Measurements from ENCODE around the gene PDZD2.

PDZD2 gene

DNA sequence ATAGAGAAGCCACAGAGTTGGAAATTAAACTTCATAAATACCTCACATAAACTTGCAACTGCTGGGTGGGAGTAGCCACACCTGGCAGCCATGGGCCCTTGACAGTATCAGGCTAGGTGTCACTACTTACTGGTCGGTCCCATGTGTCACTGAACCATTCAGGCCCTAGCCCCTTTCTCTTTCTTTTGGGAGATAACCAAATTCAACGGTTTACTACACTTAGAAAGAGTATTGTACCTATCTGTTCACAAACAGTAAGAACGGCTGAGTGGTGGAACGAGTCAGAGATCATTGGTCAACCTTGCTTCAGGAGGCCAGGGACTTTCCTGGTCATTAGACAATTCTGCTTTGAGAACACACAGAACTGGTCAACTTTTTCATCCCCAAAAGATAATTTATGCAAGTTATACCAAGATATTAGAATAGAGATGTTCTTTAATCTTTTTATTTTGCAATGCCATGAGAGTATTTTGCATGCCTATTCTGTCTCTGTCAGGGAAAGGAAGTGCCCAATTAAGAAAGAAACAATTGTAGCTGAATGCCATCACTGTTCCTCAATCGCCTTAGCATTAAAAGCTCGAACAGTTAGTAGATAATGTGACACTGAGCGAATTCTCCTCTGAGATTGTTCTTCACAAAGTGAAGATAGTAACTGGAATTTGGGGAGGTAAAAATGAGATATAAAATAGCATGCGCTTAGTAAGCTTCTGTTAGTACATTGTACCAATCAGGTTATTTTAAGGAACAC, 484.3 kb downstream of the PDZD2 start:
- H3K36me3 ChIP-seq (ENCODE audit: control insufficient read depth in 1 of 2, insufficient read depth in 2 of 2, low read length in 2 of 2), result peaks cover 11 to 18% of the 10 kb centered on the region in 2 donors
- no peak overlapping the region for H3K4me3 ChIP-seq (ENCODE audit: low read depth in 1 of 2, low read length in 2 of 2)
- peaks cover 0 to 9% of the 10 kb centered on the region in 2 donors for H3K4me1 ChIP-seq (ENCODE audit: control insufficient read depth in 1 of 2, insufficient read depth in 2 of 2, low read length in 2 of 2)
- no peak overlapping the region for H3K27ac ChIP-seq (ENCODE audit: low read length)
- no peaks in the 10 kb centered on the region for H3K27me3 ChIP-seq (ENCODE audit: low read depth, low read length)
- H3K9me3 ChIP-seq (ENCODE audit: control insufficient read depth in 1 of 2, low read length in 2 of 2), result no peaks in the 10 kb centered on the region

DNA sequence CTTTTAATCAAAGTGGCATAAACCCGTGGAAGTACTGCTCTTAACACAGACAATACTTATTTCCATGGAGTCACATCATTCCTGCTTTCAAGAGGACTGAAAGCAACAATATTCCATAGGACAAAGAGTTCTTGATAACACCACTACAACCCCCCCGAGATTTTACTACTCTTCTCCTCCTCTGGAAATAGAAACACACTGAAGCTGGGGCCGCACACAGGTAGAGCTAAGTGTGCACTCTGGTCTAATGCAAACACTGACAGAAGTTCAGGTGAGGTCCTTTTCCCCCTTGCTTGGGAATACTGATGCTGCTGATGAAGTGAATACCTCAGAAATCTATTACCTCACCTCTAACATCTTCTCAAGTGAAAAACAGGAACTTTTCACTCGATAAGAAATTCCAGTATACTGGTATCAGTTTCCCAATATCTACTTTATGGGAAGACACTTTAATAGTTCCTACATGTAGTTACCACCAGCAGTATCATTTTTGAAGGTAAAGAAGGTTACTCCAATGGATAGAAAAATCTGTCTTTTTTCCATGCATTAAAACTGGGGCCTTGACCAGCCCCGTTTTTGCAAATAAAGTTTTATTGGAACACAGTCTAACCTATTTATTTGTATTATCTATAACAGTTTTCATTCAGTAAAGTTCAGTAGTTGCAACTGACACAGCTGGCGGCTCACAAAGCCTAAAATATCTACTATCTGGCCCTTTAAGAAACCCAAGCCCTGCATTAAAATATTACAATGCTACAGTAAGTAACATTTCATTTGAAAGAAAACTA, 485.2 kb downstream of the PDZD2 start:
- peaks cover 0 to 12% of the 10 kb centered on the region in 2 donors for H3K4me1 ChIP-seq (ENCODE audit: control insufficient read depth in 1 of 2, insufficient read depth in 2 of 2, low read length in 2 of 2)
- no peak overlapping the region for H3K27ac ChIP-seq (ENCODE audit: low read length)
- H3K36me3 ChIP-seq (ENCODE audit: control insufficient read depth in 1 of 2, insufficient read depth in 2 of 2, low read length in 2 of 2), result peaks cover 11 to 18% of the 10 kb centered on the region in 2 donors
- H3K27me3 ChIP-seq (ENCODE audit: low read depth, low read length), result no peaks in the 10 kb centered on the region
- H3K4me3 ChIP-seq (ENCODE audit: low read depth in 1 of 2, low read length in 2 of 2), result no peak overlapping the region
- no peaks in the 10 kb centered on the region for H3K9me3 ChIP-seq (ENCODE audit: control insufficient read depth in 1 of 2, low read length in 2 of 2)

DNA sequence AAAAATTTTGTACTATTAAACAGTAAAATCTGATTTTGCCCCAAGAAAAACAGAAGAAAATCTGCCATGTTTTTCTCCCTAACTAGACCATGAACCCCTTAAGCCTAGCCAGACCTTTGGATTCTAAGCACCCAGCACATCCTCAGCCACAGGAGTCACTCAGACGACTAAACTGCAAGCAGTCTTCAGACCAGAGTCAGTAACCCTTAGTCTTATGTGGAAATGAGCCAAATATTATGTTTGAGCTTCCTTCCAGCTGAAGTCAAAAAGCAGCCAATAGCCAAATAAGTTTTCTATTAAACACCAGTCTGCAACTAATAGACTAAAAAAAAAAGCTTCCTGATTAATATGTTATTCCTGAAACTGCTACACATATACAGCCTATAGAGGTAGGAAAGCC, 487.8 kb downstream of the PDZD2 start:
- H3K4me1 ChIP-seq (ENCODE audit: control insufficient read depth in 1 of 2, insufficient read depth in 2 of 2, low read length in 2 of 2), result peaks cover 0 to 29% of the 10 kb centered on the region in 2 donors
- H3K36me3 ChIP-seq (ENCODE audit: control insufficient read depth in 1 of 2, insufficient read depth in 2 of 2, low read length in 2 of 2), result peaks cover 7 to 14% of the 10 kb centered on the region in 2 donors
- H3K27ac ChIP-seq (ENCODE audit: low read length), result no peak overlapping the region

DNA sequence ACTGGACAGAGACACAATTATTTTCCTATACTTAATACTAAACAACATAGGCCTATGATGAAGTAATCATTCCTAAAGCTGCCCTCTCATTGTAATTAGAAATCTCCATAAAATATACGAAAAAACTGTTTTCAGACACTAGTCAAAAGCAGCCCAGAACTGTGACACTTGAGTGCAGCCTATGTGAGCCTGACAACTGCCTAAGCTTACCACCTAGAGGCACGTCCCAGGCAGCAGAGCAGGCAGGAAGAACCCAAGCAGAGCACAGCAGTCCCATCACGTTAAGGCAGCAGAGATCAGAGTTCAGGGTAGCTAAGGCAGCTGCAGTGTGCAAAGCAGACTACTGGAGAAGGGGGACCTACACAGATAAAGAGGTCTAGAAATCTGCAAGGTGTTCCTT, 488.8 kb downstream of the PDZD2 start:
- Histone ChIP-seq H3K4me1 (ENCODE audit: control insufficient read depth in 1 of 2, insufficient read depth in 2 of 2, low read length in 2 of 2) (peaks cover 0 to 33% of the 10 kb centered on the region in 2 donors), H3K27me3 (ENCODE audit: low read depth, low read length) (no peaks in the 10 kb centered on the region), H3K36me3 (ENCODE audit: control insufficient read depth in 1 of 2, insufficient read depth in 2 of 2, low read length in 2 of 2) (peaks cover 6 to 14% of the 10 kb centered on the region in 2 donors), H3K27ac (ENCODE audit: low read length) (no peak overlapping the region), H3K4me3 (ENCODE audit: low read depth in 1 of 2, low read length in 2 of 2) (no peak overlapping the region), H3K9me3 (ENCODE audit: control insufficient read depth in 1 of 2, low read length in 2 of 2) (no peaks in the 10 kb centered on the region)

More for the DNA sequence above, 487.8 kb downstream of the PDZD2 start:
- Histone ChIP-seq H3K27me3 (ENCODE audit: low read depth, low read length) (no peaks in the 10 kb centered on the region), H3K4me3 (ENCODE audit: low read depth in 1 of 2, low read length in 2 of 2) (no peak overlapping the region), H3K9me3 (ENCODE audit: control insufficient read depth in 1 of 2, low read length in 2 of 2) (no peaks in the 10 kb centered on the region)

DNA sequence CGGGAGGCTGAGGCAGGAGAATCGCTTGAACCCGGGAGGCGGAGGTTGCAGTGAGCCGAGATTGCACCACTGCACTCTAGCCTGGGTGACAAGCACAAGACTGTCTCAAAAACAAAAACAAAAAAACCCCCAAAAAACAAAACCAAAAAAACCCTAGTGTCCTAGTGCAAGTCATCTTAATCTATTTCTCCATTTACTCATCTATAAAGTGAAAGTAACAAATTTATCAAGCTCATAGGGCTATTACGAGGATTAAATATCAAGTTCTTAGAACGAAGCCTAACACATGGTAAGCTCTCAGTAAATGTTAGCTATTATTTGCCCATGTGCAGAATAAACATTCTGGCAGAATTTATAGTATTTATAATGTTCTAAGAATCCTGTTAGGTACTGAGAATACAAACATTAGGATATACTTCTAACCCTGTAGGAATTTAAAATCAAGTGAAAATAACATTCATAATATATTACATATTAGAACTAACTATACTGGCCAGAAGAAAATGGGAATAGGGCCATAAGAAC, 490.2 kb downstream of the PDZD2 start:
- Histone ChIP-seq H3K27ac (ENCODE audit: low read length) (no peak overlapping the region), H3K4me1 (ENCODE audit: control insufficient read depth in 1 of 2, insufficient read depth in 2 of 2, low read length in 2 of 2) (peaks cover 0 to 40% of the 10 kb centered on the region in 2 donors), H3K27me3 (ENCODE audit: low read depth, low read length) (no peaks in the 10 kb centered on the region), H3K36me3 (ENCODE audit: control insufficient read depth in 1 of 2, insufficient read depth in 2 of 2, low read length in 2 of 2) (peaks cover 3 to 14% of the 10 kb centered on the region in 2 donors), H3K4me3 (ENCODE audit: low read depth in 1 of 2, low read length in 2 of 2) (no peak overlapping the region), H3K9me3 (ENCODE audit: control insufficient read depth in 1 of 2, low read length in 2 of 2) (no peaks in the 10 kb centered on the region)

DNA sequence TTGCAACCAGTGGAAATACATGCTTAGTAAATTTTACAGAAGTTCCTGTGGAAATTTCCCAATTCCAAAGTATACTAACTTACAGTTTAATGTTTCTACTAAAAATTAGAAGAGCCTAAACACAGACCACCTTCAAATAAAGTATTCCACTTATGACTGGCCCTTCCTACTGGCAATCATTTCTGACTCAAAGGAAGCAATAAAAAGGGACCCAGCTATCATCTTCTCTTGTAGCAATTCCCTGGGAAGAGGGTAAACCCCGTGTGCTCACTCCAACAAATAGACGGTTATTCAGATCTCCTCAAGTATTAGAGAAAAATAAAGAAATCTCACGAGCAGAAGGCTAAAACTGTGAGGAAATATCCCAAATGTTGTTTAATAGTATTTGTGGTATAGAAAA, 491.9 kb downstream of the PDZD2 start:
- H3K36me3 ChIP-seq (ENCODE audit: control insufficient read depth in 1 of 2, insufficient read depth in 2 of 2, low read length in 2 of 2), result peaks cover 8 to 16% of the 10 kb centered on the region in 2 donors
- no peak overlapping the region for H3K27ac ChIP-seq (ENCODE audit: low read length)
- H3K4me1 ChIP-seq (ENCODE audit: control insufficient read depth in 1 of 2, insufficient read depth in 2 of 2, low read length in 2 of 2), result peaks cover 0 to 40% of the 10 kb centered on the region in 2 donors
- H3K9me3 ChIP-seq (ENCODE audit: control insufficient read depth in 1 of 2, low read length in 2 of 2), result no peaks in the 10 kb centered on the region
- no peak overlapping the region for H3K4me3 ChIP-seq (ENCODE audit: low read depth in 1 of 2, low read length in 2 of 2)
- no peaks in the 10 kb centered on the region for H3K27me3 ChIP-seq (ENCODE audit: low read depth, low read length)

DNA sequence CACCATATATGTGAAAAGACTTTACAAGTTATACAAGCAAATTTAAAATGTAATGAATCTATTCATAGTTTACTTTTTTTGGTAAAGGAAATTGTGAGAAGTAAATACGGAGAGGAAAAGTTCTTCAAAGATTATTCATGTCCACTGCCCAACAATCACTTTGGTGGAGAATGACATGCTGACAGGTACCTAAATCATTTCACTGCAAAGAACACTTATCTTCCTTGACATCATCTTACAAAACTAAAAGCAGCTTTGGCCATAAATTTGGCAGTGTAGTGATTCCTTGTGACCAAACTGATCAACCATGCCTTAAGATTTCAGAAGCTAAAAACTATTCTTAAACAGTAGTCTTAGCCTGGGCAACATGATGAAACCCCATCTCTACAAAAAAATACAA, 492.7 kb downstream of the PDZD2 start:
- H3K9me3 ChIP-seq (ENCODE audit: control insufficient read depth in 1 of 2, low read length in 2 of 2), result no peaks in the 10 kb centered on the region
- H3K27me3 ChIP-seq (ENCODE audit: low read depth, low read length), result no peaks in the 10 kb centered on the region
- no peak overlapping the region for H3K27ac ChIP-seq (ENCODE audit: low read length)

DNA sequence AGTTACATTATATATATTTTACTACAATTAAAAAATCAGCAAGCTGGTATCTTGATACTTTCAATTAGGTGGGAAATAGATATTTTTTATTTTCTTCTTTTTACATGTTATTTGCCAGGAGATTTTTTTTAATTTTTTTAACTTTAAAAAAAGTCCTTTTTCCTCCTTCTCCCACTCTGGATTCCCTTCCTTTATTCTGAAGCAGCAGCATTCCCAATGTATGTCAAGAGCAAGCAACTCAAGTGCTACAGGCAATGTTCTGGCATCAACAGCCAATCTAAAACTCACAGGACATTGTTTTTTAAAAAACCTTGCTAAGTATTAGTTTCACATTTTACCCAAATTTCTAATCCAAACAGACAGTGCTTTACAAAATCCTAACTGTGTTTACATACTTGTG, 493.8 kb downstream of the PDZD2 start:
- H3K4me3 ChIP-seq (ENCODE audit: low read depth in 1 of 2, low read length in 2 of 2), result no peak overlapping the region
- no peak overlapping the region for H3K27ac ChIP-seq (ENCODE audit: low read length)
- no peaks in the 10 kb centered on the region for H3K27me3 ChIP-seq (ENCODE audit: low read depth, low read length)
- no peaks in the 10 kb centered on the region for H3K9me3 ChIP-seq (ENCODE audit: control insufficient read depth in 1 of 2, low read length in 2 of 2)
- peaks cover 8 to 12% of the 10 kb centered on the region in 2 donors for H3K36me3 ChIP-seq (ENCODE audit: control insufficient read depth in 1 of 2, insufficient read depth in 2 of 2, low read length in 2 of 2)
- peaks cover 0 to 35% of the 10 kb centered on the region in 2 donors for H3K4me1 ChIP-seq (ENCODE audit: control insufficient read depth in 1 of 2, insufficient read depth in 2 of 2, low read length in 2 of 2)

More for the DNA sequence above, 492.7 kb downstream of the PDZD2 start:
- H3K36me3 ChIP-seq (ENCODE audit: control insufficient read depth in 1 of 2, insufficient read depth in 2 of 2, low read length in 2 of 2), result peaks cover 8 to 12% of the 10 kb centered on the region in 2 donors
- H3K4me3 ChIP-seq (ENCODE audit: low read depth in 1 of 2, low read length in 2 of 2), result no peak overlapping the region
- peaks cover 0 to 40% of the 10 kb centered on the region in 2 donors for H3K4me1 ChIP-seq (ENCODE audit: control insufficient read depth in 1 of 2, insufficient read depth in 2 of 2, low read length in 2 of 2)

DNA sequence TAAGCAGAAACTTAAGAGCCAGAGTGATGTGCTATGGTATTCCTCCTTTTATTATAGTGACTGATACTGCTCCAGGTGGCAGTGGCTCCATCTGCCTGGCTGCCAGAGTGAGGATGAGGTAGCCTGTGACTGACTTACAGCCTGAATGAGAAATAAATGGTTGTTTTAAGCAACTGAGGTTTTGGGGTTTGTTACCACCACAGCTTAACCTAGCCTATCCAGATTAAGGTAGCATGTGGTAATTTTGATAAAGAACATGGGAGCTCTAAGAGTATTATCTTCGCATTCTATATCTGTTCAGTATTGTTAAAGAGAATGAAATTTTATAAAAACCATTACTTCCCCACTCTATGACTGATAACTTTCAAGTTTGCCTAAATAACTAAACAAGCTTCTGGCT, 496.2 kb downstream of the PDZD2 start:
- H3K27ac ChIP-seq (ENCODE audit: low read length), result no peak overlapping the region
- H3K4me1 ChIP-seq (ENCODE audit: control insufficient read depth in 1 of 2, insufficient read depth in 2 of 2, low read length in 2 of 2), result peaks cover 0 to 21% of the 10 kb centered on the region in 2 donors
- no peaks in the 10 kb centered on the region for H3K9me3 ChIP-seq (ENCODE audit: control insufficient read depth in 1 of 2, low read length in 2 of 2)
- H3K4me3 ChIP-seq (ENCODE audit: low read depth in 1 of 2, low read length in 2 of 2), result no peak overlapping the region
- no peaks in the 10 kb centered on the region for H3K27me3 ChIP-seq (ENCODE audit: low read depth, low read length)
- peaks cover 8 to 9% of the 10 kb centered on the region in 2 donors for H3K36me3 ChIP-seq (ENCODE audit: control insufficient read depth in 1 of 2, insufficient read depth in 2 of 2, low read length in 2 of 2)

DNA sequence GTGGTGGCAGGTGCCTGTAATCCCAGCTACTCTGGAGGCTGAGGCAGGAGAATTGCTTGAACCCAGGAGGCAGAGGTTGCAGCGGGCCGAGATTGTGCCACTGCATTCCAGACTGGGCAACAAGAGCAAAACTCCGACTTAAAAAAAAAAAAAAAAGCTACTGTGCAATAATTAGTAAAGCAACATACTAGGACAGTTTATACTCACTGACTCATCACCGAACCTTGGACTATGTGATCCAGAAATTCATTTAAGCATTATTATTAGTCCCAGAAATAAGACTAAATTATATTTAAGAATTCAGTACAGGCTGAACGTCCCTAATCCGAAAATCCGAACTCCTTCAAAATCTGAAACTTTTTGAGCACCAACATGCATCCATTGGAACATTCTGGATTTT, 497.4 kb downstream of the PDZD2 start:
- Histone ChIP-seq H3K4me1 (ENCODE audit: control insufficient read depth in 1 of 2, insufficient read depth in 2 of 2, low read length in 2 of 2) (peaks cover 0 to 11% of the 10 kb centered on the region in 2 donors), H3K27me3 (ENCODE audit: low read depth, low read length) (no peaks in the 10 kb centered on the region), H3K36me3 (ENCODE audit: control insufficient read depth in 1 of 2, insufficient read depth in 2 of 2, low read length in 2 of 2) (peaks cover 8 to 9% of the 10 kb centered on the region in 2 donors), H3K4me3 (ENCODE audit: low read depth in 1 of 2, low read length in 2 of 2) (no peak overlapping the region), H3K27ac (ENCODE audit: low read length) (no peak overlapping the region), H3K9me3 (ENCODE audit: control insufficient read depth in 1 of 2, low read length in 2 of 2) (no peaks in the 10 kb centered on the region)

DNA sequence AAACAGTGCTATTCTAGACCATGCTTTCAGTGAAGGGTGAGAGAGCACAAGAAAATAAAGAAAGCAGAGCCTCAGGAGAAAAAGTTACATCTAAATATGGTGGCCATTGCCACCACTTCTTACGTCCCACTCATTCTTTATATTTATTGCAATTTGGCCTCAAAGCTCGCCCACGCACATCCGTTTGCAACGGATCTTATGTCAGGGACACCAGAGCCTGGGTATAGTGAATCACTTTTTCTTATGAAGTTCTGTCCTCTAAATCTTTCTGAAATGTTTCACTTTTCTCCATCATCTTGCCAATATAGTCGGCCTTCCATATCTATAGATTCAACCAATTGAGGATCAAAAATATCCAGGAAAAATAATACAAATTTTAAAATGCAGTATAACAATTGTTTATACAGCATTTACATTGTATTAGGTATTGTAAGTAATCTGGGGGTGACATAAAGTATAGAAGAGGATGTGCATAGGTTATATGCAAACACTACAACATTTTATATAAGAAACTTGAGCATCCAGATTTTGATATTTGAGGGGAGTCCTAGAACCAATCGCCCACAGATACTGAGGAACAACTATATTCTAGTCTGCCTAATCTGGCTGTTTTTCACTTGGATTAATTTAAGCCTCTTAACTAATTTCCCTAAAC, 500.0 kb downstream of the PDZD2 start:
- no peak overlapping the region for H3K27ac ChIP-seq (ENCODE audit: low read length)
- peaks cover 0 to under 1% of the 10 kb centered on the region in 2 donors for H3K4me1 ChIP-seq (ENCODE audit: control insufficient read depth in 1 of 2, insufficient read depth in 2 of 2, low read length in 2 of 2)
- no peaks in the 10 kb centered on the region for H3K9me3 ChIP-seq (ENCODE audit: control insufficient read depth in 1 of 2, low read length in 2 of 2)
- H3K27me3 ChIP-seq (ENCODE audit: low read depth, low read length), result no peaks in the 10 kb centered on the region
- H3K4me3 ChIP-seq (ENCODE audit: low read depth in 1 of 2, low read length in 2 of 2), result no peak overlapping the region
- peaks cover 5 to 9% of the 10 kb centered on the region in 2 donors for H3K36me3 ChIP-seq (ENCODE audit: control insufficient read depth in 1 of 2, insufficient read depth in 2 of 2, low read length in 2 of 2)

Data from muscle layer of duodenum (tissue), 2 donors.